Breast epithelium (tissue), 3 donors: ENCODE data around the gene MOB3A.

Experiments
- CTCF ChIP-seq, 3 donors: fragments of 450-650 bp; IDR thresholded peaks; one replicate each; pipeline ENCODE4 v1.5.1; 2016 to 2017; ENCODE audit warnings: antibody characterized with exemption in 3 of 3, mild to moderate bottlenecking in 3 of 3, moderate library complexity in 3 of 3
- POLR2A ChIP-seq: fragments of 450-650 bp; IDR thresholded peaks from one replicate; pipeline ENCODE4 v1.6.1; 2016; ENCODE audit warnings: antibody characterized with exemption, mild to moderate bottlenecking, moderate library complexity
- POLR2AphosphoS5 ChIP-seq, 3 donors: sonication (generic); formaldehyde crosslinking; IDR thresholded peaks; one replicate each; pipeline ENCODE4 v1.6.1; 2017; ENCODE audit warnings: antibody characterized with exemption in 3 of 3

GRCh38 chr19:2089727-2090053 lies 6.4 kb downstream of the MOB3A start:
- TF ChIP-seq POLR2AphosphoS5 (IDR thresholded peaks at IDR 0.05): no peak
- no peak for TF ChIP-seq CTCF (IDR thresholded peaks at IDR 0.05)
- no peak for TF ChIP-seq POLR2A
